ENCODE results near the gene CAMK2N1. TPM values are rescaled to one million over a fixed set of nuclear protein-coding genes. Genes with fewer than 3 reads are reported as not detected.

Gene CAMK2N1
- total RNA-seq, 2 experiments from 2014 or later = 0.47 to 0.82 TPM

DNA sequence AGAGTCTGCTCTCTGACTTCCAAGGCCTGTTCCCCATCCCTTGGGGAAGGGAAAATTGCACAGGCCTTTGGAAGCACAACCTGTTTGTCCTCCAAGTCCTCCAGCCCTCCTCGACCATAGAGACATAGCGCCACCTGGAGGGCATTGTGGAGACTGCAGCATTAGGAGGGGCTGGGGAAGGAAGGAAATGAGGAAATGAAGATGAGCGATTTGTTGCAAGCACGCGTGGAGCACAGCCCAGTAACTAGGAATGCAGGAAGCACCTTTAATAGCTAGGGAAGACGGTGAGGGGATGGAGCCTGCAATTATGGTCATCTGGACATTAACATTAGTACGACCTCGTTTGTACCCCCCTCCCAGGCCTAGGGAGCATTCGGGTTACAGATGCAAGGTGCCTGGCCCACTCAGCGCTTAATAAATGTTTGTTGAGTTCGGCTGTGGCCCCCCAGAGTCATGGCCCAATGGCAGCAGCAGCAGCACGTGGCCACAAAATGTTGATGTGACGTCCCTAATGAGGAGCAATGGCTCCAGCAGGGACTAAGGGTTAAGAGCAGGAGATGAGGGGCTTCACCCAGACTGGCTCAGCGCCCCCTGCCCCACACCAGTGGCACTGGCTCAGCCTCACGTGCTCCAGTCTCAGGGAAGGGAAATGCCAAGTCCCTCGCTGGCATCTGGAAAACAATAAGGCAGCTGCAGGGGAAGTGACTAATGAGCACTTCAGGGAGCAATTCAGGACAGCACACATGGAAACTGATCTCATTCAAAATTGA is 8.0 kb upstream of the CAMK2N1 start:
- peak; percentile 77 for ATAC-seq
- peaks cover 4% of the 10 kb centered on the region for H3K36me3 Mint-ChIP-seq
- no peak overlapping the region for H3K27ac Mint-ChIP-seq
- peaks cover 20% of the 10 kb centered on the region for H3K27me3 Mint-ChIP-seq
- peaks cover 11% of the 10 kb centered on the region for H3K4me1 Mint-ChIP-seq
- H3K9me3 Mint-ChIP-seq (ENCODE audit: low read depth) = no peaks in the 10 kb centered on the region
- CTCF ChIA-PET = interaction anchor here (0.6 to 4.9 kb wide), 24 partner anchors 8 to 576 kb away, joined by 3 to 43 read pairs (median 6); partner anchors contain the start of genes CAMK2N1, MUL1 and PINK1
- H3K4me3 Mint-ChIP-seq = no peak overlapping the region
- peak; percentile 85 for DNase-seq

DNA sequence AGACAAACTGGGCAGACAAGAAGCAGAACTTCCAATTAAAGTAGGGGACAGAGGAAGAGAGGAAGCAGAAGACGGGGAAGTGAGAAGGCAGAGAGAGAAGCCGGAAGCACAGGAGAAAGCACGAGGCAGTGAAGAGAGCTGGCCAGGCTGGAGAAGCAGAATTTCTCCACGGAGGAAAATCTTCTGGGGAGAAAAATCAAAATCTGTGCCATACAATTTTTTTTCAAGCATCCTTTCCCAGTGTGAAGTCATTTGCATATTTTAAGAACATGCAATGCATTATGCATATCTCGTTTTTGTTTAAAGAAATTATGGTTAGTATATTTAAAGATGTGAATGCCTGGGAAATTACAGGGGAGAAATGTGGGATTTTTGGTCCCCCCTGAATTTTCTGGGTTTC is 7.3 kb upstream of the CAMK2N1 start:
- H3K9me3 Mint-ChIP-seq (ENCODE audit: low read depth) = no peaks in the 10 kb centered on the region
- H3K4me3 Mint-ChIP-seq = no peak overlapping the region
- no peak overlapping the region for H3K27ac Mint-ChIP-seq
- ATAC-seq (no peak), DNase-seq (no peak)
- CTCF ChIA-PET = interaction anchor here (1.0 to 4.9 kb wide), 18 partner anchors 10 to 575 kb away, joined by 3 to 43 read pairs (median 6); partner anchors contain the start of gene MUL1
- peaks cover 11% of the 10 kb centered on the region for H3K4me1 Mint-ChIP-seq
- peaks cover 3% of the 10 kb centered on the region for H3K36me3 Mint-ChIP-seq
- peaks cover 28% of the 10 kb centered on the region for H3K27me3 Mint-ChIP-seq

DNA sequence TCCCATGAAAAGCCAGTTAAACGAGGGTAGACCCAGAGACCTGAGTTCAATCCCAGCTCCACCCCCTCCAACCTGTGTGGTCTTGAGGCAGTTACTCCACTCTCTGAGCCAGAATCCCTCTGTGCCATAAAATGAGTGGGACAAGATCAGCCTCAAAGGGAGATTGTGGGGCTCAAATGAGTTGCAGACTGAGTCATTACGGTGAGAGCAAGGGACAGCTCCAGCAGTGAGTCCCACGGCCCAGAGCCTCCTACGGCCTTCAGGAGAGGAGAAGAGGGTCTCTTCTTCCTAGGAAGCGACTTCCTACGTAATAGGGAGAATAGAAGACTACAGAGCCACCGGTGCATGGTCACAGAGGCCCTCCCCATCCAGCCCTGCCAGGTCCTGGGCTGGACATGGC is 6.7 kb upstream of the CAMK2N1 start:
- CTCF ChIA-PET = interaction anchor here (1.2 to 4.9 kb wide), 5 partner anchors 16 to 280 kb away, joined by 3 to 36 read pairs (median 11); partner anchors contain the start of gene MUL1
- no peak overlapping the region for H3K4me3 Mint-ChIP-seq
- peaks cover 11% of the 10 kb centered on the region for H3K4me1 Mint-ChIP-seq
- H3K27ac Mint-ChIP-seq = no peak overlapping the region
- peaks cover 3% of the 10 kb centered on the region for H3K36me3 Mint-ChIP-seq
- H3K27me3 Mint-ChIP-seq = peaks cover 33% of the 10 kb centered on the region
- H3K9me3 Mint-ChIP-seq (ENCODE audit: low read depth) = no peaks in the 10 kb centered on the region
- DNase-seq = no peak
- ATAC-seq = no peak

DNA sequence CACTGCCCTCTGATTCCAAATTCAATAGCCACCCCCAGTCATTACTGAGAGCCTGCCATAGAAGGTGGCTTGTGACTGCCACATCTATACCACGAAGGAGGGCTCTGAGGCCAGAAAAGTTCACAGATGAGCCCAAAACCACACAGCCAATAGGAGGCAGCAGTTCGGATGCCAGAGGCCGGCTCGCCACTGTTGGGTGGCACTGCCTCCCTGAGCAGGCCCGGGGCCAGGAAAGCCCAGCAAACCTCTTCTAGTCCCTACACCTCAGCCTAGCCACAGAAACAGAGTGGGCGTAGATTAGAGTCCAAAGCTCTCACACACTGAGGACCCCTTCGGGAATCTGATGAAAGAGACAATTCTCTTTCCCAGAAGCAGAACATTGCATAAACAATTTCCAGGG is 5.9 kb upstream of the CAMK2N1 start:
- Mint-ChIP-seq H3K27ac (no peak overlapping the region), H3K4me3 (no peak overlapping the region), H3K27me3 (peaks cover 42% of the 10 kb centered on the region), H3K4me1 (peaks cover 10% of the 10 kb centered on the region), H3K36me3 (no peaks in the 10 kb centered on the region), H3K9me3 (ENCODE audit: low read depth) (no peaks in the 10 kb centered on the region)
- no peak for DNase-seq
- ATAC-seq = no peak
- CTCF ChIA-PET = interaction anchor here (1.6 to 4.9 kb wide), 4 partner anchors 16 to 279 kb away, joined by 6 to 36 read pairs (median 14); partner anchors contain the start of gene MUL1

DNA sequence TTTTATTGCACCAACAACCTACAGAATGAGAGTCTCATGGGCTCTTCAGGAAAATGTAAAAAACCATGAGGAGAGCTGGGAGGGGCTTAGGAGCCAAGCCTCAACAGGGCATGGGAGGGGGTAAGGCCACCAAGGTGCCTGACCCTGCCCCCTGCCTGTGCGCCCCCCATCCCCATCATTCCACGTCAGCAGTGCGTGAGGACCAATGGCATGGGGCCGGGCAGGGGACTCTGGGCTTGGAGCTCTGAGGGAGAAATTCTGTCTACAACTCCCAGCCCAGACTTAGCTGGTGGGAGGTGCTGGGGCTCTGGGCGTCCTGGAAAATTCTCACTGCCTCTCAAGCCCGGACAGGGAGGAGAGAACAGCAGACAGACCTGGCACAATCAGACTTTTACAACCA is 5.2 kb upstream of the CAMK2N1 start:
- no peaks in the 10 kb centered on the region for H3K9me3 Mint-ChIP-seq (ENCODE audit: low read depth)
- no peaks in the 10 kb centered on the region for H3K36me3 Mint-ChIP-seq
- CTCF ChIA-PET = interaction anchor here (1.6 to 4.9 kb wide), 3 partner anchors 114 to 278 kb away, joined by 6 to 36 read pairs (median 11); no protein-coding TSS in a partner anchor
- peaks cover 3% of the 10 kb centered on the region for H3K4me1 Mint-ChIP-seq
- no peak overlapping the region for H3K4me3 Mint-ChIP-seq
- DNase-seq (no peak), ATAC-seq (no peak)
- H3K27ac Mint-ChIP-seq = no peak overlapping the region
- peaks cover 43% of the 10 kb centered on the region for H3K27me3 Mint-ChIP-seq

DNA sequence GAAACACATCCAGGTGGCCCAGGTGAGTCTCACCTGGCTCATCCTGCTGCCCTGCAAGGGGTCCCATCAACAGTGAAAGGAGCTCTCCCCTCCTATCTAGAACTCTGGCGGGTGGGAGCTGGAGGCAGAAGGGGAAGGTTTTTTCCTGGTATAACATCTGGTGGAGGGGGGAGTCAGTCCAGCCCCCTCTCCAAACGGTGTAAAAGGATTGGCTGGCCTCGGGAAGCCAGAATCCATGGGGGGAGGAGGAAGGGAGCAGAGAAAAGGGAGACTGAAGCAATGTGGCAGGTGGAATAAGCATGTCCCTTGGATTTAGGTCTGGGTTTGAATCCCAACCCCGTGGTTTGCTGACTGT is 1.2 kb upstream of the CAMK2N1 start:
- H3K27ac Mint-ChIP-seq = no peak overlapping the region
- ATAC-seq (no peak), DNase-seq (no peak)
- peaks cover 10% of the 10 kb centered on the region for H3K4me1 Mint-ChIP-seq
- no peaks in the 10 kb centered on the region for H3K9me3 Mint-ChIP-seq (ENCODE audit: low read depth)
- H3K36me3 Mint-ChIP-seq = no peaks in the 10 kb centered on the region
- H3K4me3 Mint-ChIP-seq = no peak overlapping the region
- H3K27me3 Mint-ChIP-seq = peaks cover 64% of the 10 kb centered on the region
- CTCF ChIA-PET = interaction anchor here (1.2 kb wide), 1 partner anchor 274 kb away, joined by 5 read pairs; no protein-coding TSS in a partner anchor

DNA sequence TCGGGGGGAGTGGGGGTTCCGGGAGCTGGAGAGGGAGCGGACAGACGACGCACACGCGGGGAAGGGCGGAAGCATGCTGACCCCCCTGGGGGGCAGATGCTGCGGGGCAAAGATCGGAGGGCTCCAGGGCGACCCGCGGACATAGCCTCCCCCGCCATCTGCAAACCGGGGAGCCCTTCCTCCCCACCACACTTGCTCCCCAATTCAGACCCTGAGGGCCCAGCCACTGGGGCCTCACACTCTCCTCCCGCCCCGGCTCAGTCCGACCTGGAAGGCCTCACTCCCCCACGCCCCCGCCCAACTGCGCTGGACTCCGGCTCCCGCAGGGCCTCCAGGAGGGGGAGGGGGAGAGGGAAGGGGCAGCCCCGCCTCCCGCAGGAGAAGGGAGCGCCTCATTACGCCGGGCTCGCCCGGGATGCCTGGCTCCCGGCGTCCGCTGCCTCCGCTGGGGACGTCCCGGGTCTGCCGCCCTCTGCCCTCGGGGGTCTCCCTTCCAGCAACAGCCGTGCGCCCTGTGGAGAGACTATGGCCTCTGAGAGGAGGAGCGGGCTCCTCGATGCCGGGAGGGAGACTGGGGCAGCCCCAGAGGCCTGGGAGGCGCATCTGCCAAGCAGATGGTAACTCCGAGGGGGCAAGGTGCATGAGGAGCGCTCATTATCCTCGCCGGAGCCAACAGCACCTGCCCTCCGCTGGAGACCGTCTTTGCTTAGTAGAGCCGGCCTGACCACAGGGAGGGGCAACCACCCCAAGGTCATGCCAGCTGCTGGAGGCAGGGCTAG is 636 bp upstream of the CAMK2N1 start:
- peaks cover 10% of the 10 kb centered on the region for H3K4me1 Mint-ChIP-seq
- CTCF ChIA-PET = interaction anchor here (1.1 to 1.7 kb wide), 5 partner anchors 8 to 274 kb away, joined by 3 to 6 read pairs (median 3); no protein-coding TSS in a partner anchor
- H3K27ac Mint-ChIP-seq = no peak overlapping the region
- H3K9me3 Mint-ChIP-seq (ENCODE audit: low read depth) = no peaks in the 10 kb centered on the region
- H3K27me3 Mint-ChIP-seq = peaks cover 70% of the 10 kb centered on the region
- DNase-seq (no peak), ATAC-seq (no peak)
- peak overlapping the region; percentile 45 for H3K4me3 Mint-ChIP-seq
- H3K36me3 Mint-ChIP-seq = no peaks in the 10 kb centered on the region

DNA sequence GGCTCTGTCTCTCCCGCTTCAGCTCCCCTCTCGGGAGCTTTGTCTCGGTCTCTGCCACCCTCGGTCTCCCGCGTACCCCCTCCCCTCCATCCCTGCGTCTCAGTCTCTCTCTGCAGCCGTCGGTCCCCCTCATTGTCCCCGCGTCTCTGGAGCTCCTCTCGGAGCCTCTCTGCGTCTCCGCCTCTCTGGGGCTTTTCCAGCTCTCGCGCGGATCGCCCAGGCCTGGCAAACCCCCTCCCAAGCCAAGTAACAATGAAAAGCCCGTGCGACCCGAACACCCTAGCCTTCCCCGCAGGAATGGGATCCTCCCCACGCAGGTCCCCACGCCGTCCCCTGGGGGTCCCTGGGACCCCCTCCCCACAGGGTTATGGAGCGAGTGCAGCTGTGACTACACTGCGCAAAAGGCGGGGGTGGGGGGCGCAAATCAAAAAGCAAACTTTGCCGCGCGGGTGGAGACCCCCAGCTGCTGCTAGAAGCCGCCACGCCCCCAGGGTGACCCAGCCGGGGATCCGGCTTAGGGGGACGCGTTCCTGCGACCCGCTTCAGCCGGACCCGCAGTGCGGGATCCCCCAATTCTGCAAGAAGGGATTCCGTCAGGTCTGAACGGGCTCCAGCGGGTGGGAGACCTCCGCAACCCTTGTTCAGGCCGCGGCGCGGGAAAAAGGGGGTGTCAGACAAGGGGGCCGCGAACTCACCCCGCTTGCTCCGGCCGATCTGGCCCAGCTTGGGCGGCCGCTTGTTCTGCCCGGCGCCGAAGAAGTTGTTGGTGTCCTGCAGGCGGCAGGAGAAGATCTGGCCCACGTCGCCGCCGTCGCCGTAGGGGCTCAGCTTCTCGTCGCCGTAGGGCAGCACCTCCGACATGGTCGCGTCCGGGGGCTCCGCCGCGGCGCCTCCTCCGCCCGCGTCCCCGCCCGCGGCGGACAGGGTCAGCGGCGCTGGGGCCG is 1.2 kb downstream of the CAMK2N1 start:
- CTCF ChIA-PET = interaction anchor here (1.0 to 1.7 kb wide), 3 partner anchors 10 to 59 kb away, joined by 3 to 6 read pairs (median 3); no protein-coding TSS in a partner anchor
- Mint-ChIP-seq H3K4me3 (peak overlapping the region; percentile 50), H3K27ac (no peak overlapping the region), H3K9me3 (ENCODE audit: low read depth) (no peaks in the 10 kb centered on the region), H3K4me1 (peaks cover 10% of the 10 kb centered on the region), H3K27me3 (peaks cover 83% of the 10 kb centered on the region), H3K36me3 (no peaks in the 10 kb centered on the region)
- no peak for ATAC-seq
- DNase-seq = no peak

DNA sequence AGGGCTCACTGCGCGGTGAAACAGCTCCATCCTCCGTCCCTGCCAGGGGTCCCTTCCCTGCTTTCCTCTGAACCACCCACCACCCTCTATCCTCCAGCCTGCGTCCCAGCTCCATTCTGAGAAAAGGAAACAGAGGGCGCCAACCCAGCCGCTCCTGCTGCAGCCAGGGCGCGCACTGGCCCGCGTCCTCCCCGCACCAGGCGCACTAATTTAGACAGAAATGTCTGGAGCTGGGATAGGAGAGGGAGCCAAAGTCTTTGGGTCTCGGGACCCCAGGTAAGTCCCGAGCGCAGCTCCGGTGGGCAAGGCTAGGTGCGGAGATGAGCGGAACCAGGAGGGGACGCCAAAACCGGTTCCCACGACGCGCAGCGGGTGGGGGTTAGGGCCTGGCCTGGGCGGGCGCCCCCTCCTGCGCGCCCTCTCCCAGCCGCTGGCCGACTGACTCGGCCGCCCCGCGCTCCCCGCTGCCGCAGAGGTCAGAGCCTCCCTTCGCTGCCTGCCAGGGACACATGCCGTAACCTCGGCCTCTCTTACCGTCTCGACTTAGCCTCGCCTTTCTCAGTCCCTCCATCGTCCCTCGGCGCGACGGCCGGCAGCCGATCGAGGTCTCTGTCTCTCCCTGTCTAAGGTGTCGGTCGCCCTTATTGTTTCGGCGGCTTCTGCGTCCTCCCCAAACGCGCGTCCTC is 2.0 kb downstream of the CAMK2N1 start:
- Mint-ChIP-seq H3K9me3 (ENCODE audit: low read depth) (no peaks in the 10 kb centered on the region), H3K36me3 (no peaks in the 10 kb centered on the region), H3K4me3 (peak overlapping the region; percentile 50), H3K27me3 (peaks cover 83% of the 10 kb centered on the region), H3K27ac (peak overlapping the region; percentile 32), H3K4me1 (peaks cover 10% of the 10 kb centered on the region)
- ATAC-seq (no peak), DNase-seq (no peak)
- CTCF ChIA-PET = interaction anchor here (0.6 to 1.4 kb wide), 5 partner anchors 19 to 1878 kb away, joined by 3 to 4 read pairs (median 3); no protein-coding TSS in a partner anchor

DNA sequence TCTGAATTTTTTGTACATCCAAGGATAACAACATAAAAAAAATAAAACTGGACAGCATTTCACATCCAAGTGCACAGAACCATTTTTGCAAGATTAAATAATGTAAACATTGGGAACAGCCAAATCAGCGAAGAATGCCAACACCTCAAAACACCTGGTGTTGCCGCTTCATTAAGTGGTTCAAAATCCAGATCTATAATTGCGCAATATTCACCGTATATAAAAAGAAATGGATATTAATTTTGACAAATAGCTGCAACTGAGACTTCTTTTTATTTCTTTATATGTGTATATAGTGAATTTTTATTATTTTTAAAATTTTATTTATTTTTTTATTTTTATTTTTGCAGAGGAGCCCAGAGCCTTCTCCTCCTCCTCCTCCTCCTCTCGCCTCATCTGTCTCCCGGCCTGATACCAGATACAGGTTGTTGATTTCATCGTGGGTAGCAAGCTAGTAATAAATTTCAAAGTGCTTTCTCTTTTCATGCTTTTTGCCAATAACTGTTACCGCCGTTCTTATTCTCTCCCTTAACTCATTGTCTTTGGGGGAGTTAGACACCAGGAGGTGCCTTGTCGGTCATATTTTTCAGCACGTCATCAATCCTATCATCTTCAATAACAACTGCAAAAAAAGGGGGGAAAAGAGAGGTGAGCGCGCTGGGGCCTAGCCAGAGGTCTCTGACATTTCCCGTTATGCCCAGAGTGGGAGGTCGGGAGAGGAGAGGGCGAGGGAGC is 2.7 kb downstream of the CAMK2N1 start:
- ATAC-seq (no peak), DNase-seq (no peak)
- CTCF ChIA-PET = interaction anchor here (0.6 to 1.8 kb wide), 5 partner anchors 18 to 1878 kb away, joined by 3 to 5 read pairs (median 3); no protein-coding TSS in a partner anchor
- Mint-ChIP-seq H3K27me3 (peaks cover 82% of the 10 kb centered on the region), H3K27ac (no peak overlapping the region), H3K9me3 (ENCODE audit: low read depth) (no peaks in the 10 kb centered on the region), H3K36me3 (no peaks in the 10 kb centered on the region), H3K4me1 (peaks cover 10% of the 10 kb centered on the region), H3K4me3 (no peak overlapping the region)

DNA sequence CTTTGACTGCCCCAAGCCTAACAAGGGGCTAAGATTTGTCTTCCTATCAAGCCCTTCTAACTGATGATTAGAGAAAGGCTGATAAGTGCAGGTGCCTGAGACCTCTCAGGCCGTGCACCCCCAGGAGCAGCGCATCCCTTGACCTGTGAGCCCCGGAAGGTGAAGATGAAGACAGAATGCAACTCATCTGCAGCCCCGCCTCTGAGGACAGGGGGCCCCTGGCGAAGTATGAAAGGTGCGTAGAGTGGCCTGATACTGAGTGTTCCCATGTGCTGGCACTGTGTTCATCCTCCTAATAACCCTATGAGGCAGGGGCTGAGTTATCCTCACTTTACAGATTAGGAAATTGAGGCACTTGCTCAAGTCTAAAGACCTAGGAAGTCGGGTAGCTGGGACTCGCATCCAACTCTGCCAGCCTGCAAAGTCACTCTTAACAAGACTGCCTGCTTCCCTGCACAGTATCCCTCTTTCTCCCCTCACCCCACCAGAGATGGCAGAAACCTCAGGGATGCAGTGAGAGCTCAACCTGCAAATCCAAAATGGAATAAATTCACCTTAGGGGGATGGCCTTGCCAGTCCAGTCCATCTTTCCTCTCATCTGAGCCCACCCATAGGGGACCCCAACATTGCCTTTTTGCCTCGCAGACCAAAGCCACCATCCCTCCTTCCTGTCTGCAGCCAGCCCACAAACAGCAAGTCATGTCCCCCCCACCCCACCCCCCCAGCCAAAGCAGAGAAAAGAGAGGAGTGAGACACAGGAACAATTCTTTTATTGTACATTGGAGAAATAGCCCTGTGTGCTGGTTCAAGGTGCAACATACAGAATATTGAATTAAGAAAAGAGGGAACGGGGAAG is 4.1 kb downstream of the CAMK2N1 start:
- Mint-ChIP-seq H3K9me3 (ENCODE audit: low read depth) (no peaks in the 10 kb centered on the region), H3K4me1 (peaks cover 10% of the 10 kb centered on the region), H3K27ac (no peak overlapping the region), H3K4me3 (no peak overlapping the region), H3K36me3 (no peaks in the 10 kb centered on the region), H3K27me3 (peaks cover 81% of the 10 kb centered on the region)
- CTCF ChIA-PET = interaction anchor here (1.1 to 1.8 kb wide), 2 partner anchors 35 to 269 kb away, joined by 3 to 5 read pairs; no protein-coding TSS in a partner anchor
- DNase-seq = no peak
- no peak for ATAC-seq
